Gastrocnemius medialis (tissue), 4 donors: ENCODE measurements around the gene KCNA4. TPM values are rescaled to one million over a fixed set of nuclear protein-coding genes. Genes with fewer than 3 reads are reported as not detected.
A peak's percentile ranks its signal among the peaks of the same experiment; 100 is the strongest.

ENCODE experiments used
- ATAC-seq, 2 donors: fragments of 150-250 bp; one replicate each; pipeline ENCODE4 v1.9.1; 2016
- DNase-seq, 2 donors: peaks; one replicate each; pipeline ENCODE4 v3.0.0-alpha.2; 2019
- H3K27ac ChIP-seq, 4 donors: fragments of 200-600 bp; sonication (generic); 1 replicate in 1 of 4; 2 replicates in 3 of 4; pipeline ENCODE4 v1.5.1; 2016 to 2018; ENCODE audit warnings: mild to moderate bottlenecking in 2 of 4, moderate library complexity in 1 of 4
- H3K27me3 ChIP-seq, 3 donors: fragments of 200-600 bp; sonication (generic) in 2 of 3; 1 replicate in 1 of 3; 2 replicates in 2 of 3; pipeline versions ENCODE4 v1.5.1 to v1.6.0; 2016 to 2019; ENCODE audit warnings: mild to moderate bottlenecking in 1 of 3, moderate library complexity in 1 of 3
- H3K36me3 ChIP-seq, 2 donors: fragments of 200-600 bp; sonication (generic) in 1 of 2; one replicate each; pipeline ENCODE4 v1.5.1; 2017 to 2018
- H3K4me1 ChIP-seq, 2 donors: fragments of 200-600 bp; sonication (generic) in 1 of 2; one replicate each; pipeline ENCODE4 v1.5.1; 2016 to 2017; ENCODE audit warnings: mild to moderate bottlenecking in 2 of 2
- H3K4me3 ChIP-seq, 4 donors: fragments of 200-600 bp; sonication (generic) in 3 of 4; 1 replicate in 1 of 4; 2 replicates in 3 of 4; pipeline ENCODE4 v1.5.1; 2016 to 2019; ENCODE audit warnings: mild to moderate bottlenecking in 2 of 4
- H3K9me3 ChIP-seq, 3 donors: fragments of 200-600 bp; sonication (generic) in 2 of 3; 1 replicate in 1 of 3; 2 replicates in 2 of 3; pipeline ENCODE4 v1.5.1; 2016 to 2019
- POLR2A ChIP-seq, 2 donors: fragments of 450-650 bp; IDR thresholded peaks; one replicate each; pipeline ENCODE4 v1.6.1; 2017; ENCODE audit warnings: antibody characterized with exemption in 2 of 2, mild to moderate bottlenecking in 2 of 2, moderate library complexity in 2 of 2
- in situ Hi-C, 4 donors: fragments of 200-750 bp; cut with MboI; loops; one replicate each; pipeline versions ENCODE4 v1.15.0 to v1.8.0; 2017; ENCODE audit warnings: low sequenced_read_pairs in 4 of 4
- intact Hi-C: fragments of 100-400 bp; cut with DNase I; formaldehyde crosslinking; loops from one replicate; pipeline ENCODE4 v1.15.1; 2023; ENCODE audit warnings: low total_unique reads
- total RNA-seq, 4 donors: library from RNA; depleted of rRNA; stranded (reverse); fragments of >200 nt; gene quantifications; one replicate each; pipeline versions ENCODE4 v1.1.0 to v1.2.3, GENCODE V29; 2016
- TF ChIP-seq, protein P1 (sequence below), 5 experiments: fragments of 450-650 bp in 3 of 5; fragments of 200-600 bp in 2 of 5; sonication (generic) in 2 of 5; IDR thresholded peaks in 4 of 5; conservative IDR thresholded peaks in 1 of 5; 1 replicate in 4 of 5; 2 replicates in 1 of 5; pipeline ENCODE4 v1.5.1; 2016 to 2019; ENCODE audit warnings: antibody characterized with exemption in 5 of 5, mild to moderate bottlenecking in 3 of 5, moderate library complexity in 3 of 5

KCNA4 gene
- total RNA-seq, 4 donors from 2014 or later: 0.11 TPM; not detected in 3

DNA sequence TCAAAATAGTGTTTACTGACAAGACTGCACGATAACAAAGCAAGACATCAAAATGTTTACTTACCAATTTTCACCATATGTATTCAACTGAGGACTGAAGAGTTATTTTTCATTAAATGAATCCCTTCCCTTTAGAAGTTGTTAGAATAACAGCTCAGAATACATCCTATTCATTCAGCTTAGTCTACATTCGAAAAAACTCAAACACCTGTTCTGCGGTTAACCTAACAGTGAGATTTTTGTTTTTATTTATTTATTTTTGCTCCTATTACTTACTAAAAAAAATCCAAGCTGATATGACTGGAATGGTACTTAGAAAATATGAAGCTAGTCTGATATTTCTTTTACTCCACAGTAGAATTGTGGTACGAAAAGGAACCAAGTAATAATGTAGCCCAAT is 10.0 kb downstream of the KCNA4 start:
- intact Hi-C loops (no loop called here), in situ Hi-C loops (no loop called here)
- DNase-seq: no peak
- Histone ChIP-seq H3K27ac (no peak overlapping the region), H3K9me3 (no peaks in the 10 kb centered on the region), H3K4me1 (no peaks in the 10 kb centered on the region), H3K27me3 (no peaks in the 10 kb centered on the region), H3K36me3 (no peaks in the 10 kb centered on the region), H3K4me3 (no peak overlapping the region)
- ATAC-seq: no peak
- TF ChIP-seq POLR2A (IDR thresholded peaks at IDR 0.05): no peak
- TF ChIP-seq, protein P1, sequence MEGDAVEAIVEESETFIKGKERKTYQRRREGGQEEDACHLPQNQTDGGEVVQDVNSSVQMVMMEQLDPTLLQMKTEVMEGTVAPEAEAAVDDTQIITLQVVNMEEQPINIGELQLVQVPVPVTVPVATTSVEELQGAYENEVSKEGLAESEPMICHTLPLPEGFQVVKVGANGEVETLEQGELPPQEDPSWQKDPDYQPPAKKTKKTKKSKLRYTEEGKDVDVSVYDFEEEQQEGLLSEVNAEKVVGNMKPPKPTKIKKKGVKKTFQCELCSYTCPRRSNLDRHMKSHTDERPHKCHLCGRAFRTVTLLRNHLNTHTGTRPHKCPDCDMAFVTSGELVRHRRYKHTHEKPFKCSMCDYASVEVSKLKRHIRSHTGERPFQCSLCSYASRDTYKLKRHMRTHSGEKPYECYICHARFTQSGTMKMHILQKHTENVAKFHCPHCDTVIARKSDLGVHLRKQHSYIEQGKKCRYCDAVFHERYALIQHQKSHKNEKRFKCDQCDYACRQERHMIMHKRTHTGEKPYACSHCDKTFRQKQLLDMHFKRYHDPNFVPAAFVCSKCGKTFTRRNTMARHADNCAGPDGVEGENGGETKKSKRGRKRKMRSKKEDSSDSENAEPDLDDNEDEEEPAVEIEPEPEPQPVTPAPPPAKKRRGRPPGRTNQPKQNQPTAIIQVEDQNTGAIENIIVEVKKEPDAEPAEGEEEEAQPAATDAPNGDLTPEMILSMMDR (IDR thresholded peaks at IDR 0.05 in 4 of 5, conservative IDR thresholded peaks at IDR 0.05 in 1 of 5): no peak

DNA sequence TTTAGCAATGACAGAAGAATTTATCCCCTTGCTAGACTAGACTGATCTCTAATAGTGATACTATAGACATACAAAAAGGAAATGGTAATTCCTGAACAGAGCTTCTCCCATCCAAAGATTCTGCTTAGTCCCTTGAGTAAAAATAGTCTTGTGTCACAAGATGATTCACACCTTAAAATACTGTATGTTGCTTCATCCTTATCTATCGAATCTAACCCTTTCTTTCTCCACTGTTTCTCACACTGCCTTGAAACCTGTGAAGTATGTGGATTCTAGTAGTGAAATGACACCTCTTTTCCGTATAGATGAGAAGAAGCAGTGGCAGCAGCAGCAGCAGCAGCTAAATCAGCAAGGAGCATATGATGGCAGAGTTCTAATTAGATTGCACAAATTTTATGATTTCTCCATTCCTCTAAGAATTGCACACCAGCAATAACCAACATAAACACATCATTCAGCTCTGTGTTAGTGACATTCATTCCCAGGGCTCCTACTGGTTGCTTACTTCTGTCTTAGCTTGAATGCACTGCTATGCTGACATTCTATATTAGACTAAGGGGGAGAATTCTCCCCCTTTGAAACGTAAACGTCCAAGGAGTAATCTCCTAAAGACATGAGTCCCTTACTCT is 14.6 kb downstream of the KCNA4 start:
- H3K9me3 ChIP-seq: no peaks in the 10 kb centered on the region

DNA sequence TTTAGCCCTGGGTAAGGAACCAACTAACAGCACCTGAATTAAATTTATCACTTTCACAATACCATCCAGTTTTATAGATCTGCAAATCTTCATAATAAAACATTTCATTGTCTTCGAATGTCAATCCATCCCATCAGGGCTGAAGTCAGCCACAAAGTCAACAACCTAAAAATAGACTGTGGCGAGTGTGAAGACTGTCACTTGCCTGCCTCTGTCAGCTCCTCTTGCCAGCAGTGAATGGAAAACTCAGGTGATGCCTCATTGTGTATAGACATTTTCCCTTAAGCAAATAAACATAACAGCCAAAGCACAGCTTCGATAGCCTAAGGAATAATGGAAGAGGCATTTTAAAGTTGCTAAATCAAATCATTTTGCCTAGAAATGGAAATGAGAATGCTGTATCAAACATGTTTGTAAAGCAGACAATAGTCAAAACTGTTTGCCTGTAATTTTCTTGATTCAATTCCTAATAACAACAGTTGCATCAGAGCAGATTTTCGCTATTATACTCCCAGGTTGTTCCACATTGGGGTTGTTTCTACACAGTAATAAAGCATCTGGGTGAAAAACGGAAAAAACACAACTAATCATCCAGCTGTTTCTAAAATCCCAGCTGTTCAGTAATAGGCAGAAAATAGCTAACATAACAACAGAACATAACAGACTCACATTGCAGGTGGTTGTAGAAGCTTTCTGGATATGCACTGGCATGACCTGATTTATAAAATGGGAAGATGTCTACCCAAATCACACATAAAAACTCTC is 15.7 kb downstream of the KCNA4 start:
- H3K4me3 ChIP-seq: no peak overlapping the region
- in situ Hi-C loops: no loop called here
- H3K27me3 ChIP-seq: no peaks in the 10 kb centered on the region
- TF ChIP-seq POLR2A (IDR thresholded peaks at IDR 0.05): no peak
- TF ChIP-seq, protein P1 (IDR thresholded peaks at IDR 0.05 in 4 of 5, conservative IDR thresholded peaks at IDR 0.05 in 1 of 5): no peak
- H3K36me3 ChIP-seq: no peaks in the 10 kb centered on the region
- ATAC-seq: no peak
- DNase-seq: no peak
- no peaks in the 10 kb centered on the region for H3K9me3 ChIP-seq
- intact Hi-C loops: no loop called here
- peak overlapping the region in 1 of 4 donors; percentile 21 for H3K27ac ChIP-seq
- H3K4me1 ChIP-seq: no peaks in the 10 kb centered on the region

More for the DNA sequence above, 14.6 kb downstream of the KCNA4 start:
- no peak overlapping the region for H3K4me3 ChIP-seq
- no peaks in the 10 kb centered on the region for H3K36me3 ChIP-seq
- ATAC-seq: no peak
- in situ Hi-C loops (no loop called here), intact Hi-C loops (no loop called here)
- TF ChIP-seq POLR2A (IDR thresholded peaks at IDR 0.05): no peak
- TF ChIP-seq, protein P1 (IDR thresholded peaks at IDR 0.05 in 4 of 5, conservative IDR thresholded peaks at IDR 0.05 in 1 of 5): no peak
- no peaks in the 10 kb centered on the region for H3K4me1 ChIP-seq
- no peak for DNase-seq
- no peaks in the 10 kb centered on the region for H3K27me3 ChIP-seq
- no peak overlapping the region for H3K27ac ChIP-seq

DNA sequence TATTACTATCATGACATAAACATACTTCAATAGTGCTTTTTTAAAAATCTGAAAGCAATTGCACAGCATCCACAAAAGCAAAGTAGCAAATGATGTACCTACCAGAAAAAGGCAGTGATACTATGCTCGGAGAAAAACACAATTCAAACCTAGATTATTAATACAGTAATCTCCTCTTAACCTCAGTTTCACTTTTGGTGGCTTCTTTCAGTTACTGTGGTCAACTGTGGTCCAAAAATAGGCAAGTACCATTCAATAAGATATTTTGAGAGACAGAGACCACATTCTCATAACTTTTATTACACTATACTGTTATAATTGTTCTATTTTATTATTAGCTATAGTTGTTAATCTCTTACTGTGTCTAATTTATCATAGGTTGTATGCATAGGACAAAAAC is 20.8 kb downstream of the KCNA4 start:
- ATAC-seq (no peak), DNase-seq (no peak)
- in situ Hi-C loops (no loop called here), intact Hi-C loops (no loop called here)
- H3K36me3 ChIP-seq: no peaks in the 10 kb centered on the region
- H3K4me3 ChIP-seq: no peak overlapping the region
- H3K4me1 ChIP-seq: no peaks in the 10 kb centered on the region
- H3K27ac ChIP-seq: no peak overlapping the region
- H3K9me3 ChIP-seq: no peaks in the 10 kb centered on the region
- TF ChIP-seq, protein P1 (IDR thresholded peaks at IDR 0.05 in 4 of 5, conservative IDR thresholded peaks at IDR 0.05 in 1 of 5): no peak
- TF ChIP-seq POLR2A (IDR thresholded peaks at IDR 0.05): no peak
- no peaks in the 10 kb centered on the region for H3K27me3 ChIP-seq
